ENCODE data around the gene B4GALNT2. TPM values are rescaled to one million over a fixed set of nuclear protein-coding genes. Genes with fewer than 3 reads are reported as not detected.

Gene B4GALNT2
- total and polyA plus RNA-seq, 2 of the 8 experiments (the other 6 are each of a cell fraction or from before 2014, with no cell fraction given) = not detected

GRCh38 chr17:49214676-49215360 lies 82.2 kb downstream of the B4GALNT2 start:
- Histone ChIP-seq H3K36me3 (ENCODE audit: control insufficient read depth in 2 of 4, insufficient read depth in 4 of 4, low read length in 3 of 4) (no peaks in the 10 kb centered on the region), H2BK20ac (ENCODE audit: low read length) (no peak overlapping the region), H3K4me2 (ENCODE audit: insufficient read depth in 1 of 2, low read depth in 2 of 2, low read length in 2 of 2) (no peak overlapping the region), H3K56ac (replicated peaks; ENCODE audit: insufficient read length, low read depth, low read length) (no peak overlapping the region), H3K18ac (ENCODE audit: extremely low read depth, low read length) (no peak overlapping the region), H3K23ac (ENCODE audit: insufficient read length) (no peak overlapping the region), H2AK5ac (ENCODE audit: low read depth, low read length) (no peak overlapping the region), H4K91ac (replicated peaks; ENCODE audit: insufficient read length, low read length) (no peak overlapping the region), H3K23me2 (ENCODE audit: low read depth, low read length) (no peaks in the 10 kb centered on the region), H3K27ac (ENCODE audit: low read depth, low read length) (no peak overlapping the region), H3K4me3 (ENCODE audit: extremely low read depth in 1 of 4, insufficient read depth in 2 of 4, low read depth in 3 of 4, low read length in 4 of 4) (no peak overlapping the region), H3K9me3 (ENCODE audit: insufficient read depth in 2 of 2, low read depth in 1 of 2, low read length in 1 of 2) (no peaks in the 10 kb centered on the region), H3K14ac (ENCODE audit: insufficient read length) (no peak overlapping the region), H3K79me1 (ENCODE audit: low read depth, low read length) (no peaks in the 10 kb centered on the region), H4K20me1 (replicated peaks in 1 of 2; ENCODE audit: control insufficient read depth in 1 of 2, insufficient read depth in 2 of 2, low read length in 2 of 2) (no peaks in the 10 kb centered on the region), H2BK120ac (replicated peaks; ENCODE audit: low read depth, low read length) (no peak overlapping the region), H3K4me1 (replicated peaks in 1 of 4; ENCODE audit: control insufficient read depth in 3 of 4, insufficient read depth in 4 of 4, low read length in 3 of 4) (peaks cover 2 to 19% (median 16%) of the 10 kb centered on the region in 4 experiments), H4K8ac (ENCODE audit: extremely low read depth, insufficient read depth, low read length) (no peak overlapping the region), H2AFZ (ENCODE audit: low read length) (no peak overlapping the region), H3K79me2 (ENCODE audit: control insufficient read depth in 1 of 2, insufficient read depth in 2 of 2, low read length in 2 of 2) (no peaks in the 10 kb centered on the region), H4K5ac (ENCODE audit: insufficient read length, low read depth, low read length) (no peak overlapping the region), H2BK12ac (ENCODE audit: low read depth, low read length) (no peak overlapping the region), H3K9ac (replicated peaks in 1 of 4; ENCODE audit: extremely low read depth in 1 of 4, low read depth in 3 of 4, low read length in 3 of 4) (no peak overlapping the region), H2BK5ac (ENCODE audit: low read depth, low read length) (no peak overlapping the region), H2BK15ac (ENCODE audit: low read length) (no peak overlapping the region), H3K27me3 (replicated peaks in 1 of 4; ENCODE audit: control insufficient read depth in 3 of 4, extremely low read depth in 1 of 4, insufficient read depth in 3 of 4, low read length in 3 of 4) (no peaks in the 10 kb centered on the region), H3K4ac (replicated peaks; ENCODE audit: insufficient read length, low read depth, low read length) (no peak overlapping the region)
- ChIA-PET CTCF (ENCODE audit: partially characterized antibody) (interaction anchor here (0.7 to 6.0 kb wide), 5 partner anchors 11 to 79 kb away, joined by 3 to 42 read pairs (median 4); no protein-coding TSS in a partner anchor), POLR2A (ENCODE audit: partially characterized antibody) (interaction anchor here (0.6 to 1.3 kb wide), 3 partner anchors 23 to 162 kb away, joined by 3 to 4 read pairs (median 3); no protein-coding TSS in a partner anchor)
- WGBS, 2 experiments (ENCODE audit: extremely low coverage in 1 of 2, insufficient coverage in 1 of 2, insufficient read length in 1 of 2, insufficient replicate concordance in 2 of 2, low coverage in 1 of 2, low lambda C conversion rate in 2 of 2, missing lambda C conversion rate in 1 of 2) = 82% methylated on average over 12 of the region's 12 CpGs; no CpG with 5 or more reads in 1 of the 2 experiments
- FAIRE-seq (no peak), DNase-seq (ENCODE audit: low read depth in 1 of 2, low spot score in 2 of 2) (no peak)
- TF ChIP-seq ASH2L (IDR thresholded peaks at IDR 0.05; ENCODE audit: low read length) (no peak), EZH2 (IDR thresholded peaks at IDR 0.05; ENCODE audit: low read depth, low read length, severe bottlenecking) (no peak), BCL11A (IDR thresholded peaks at IDR 0.05; ENCODE audit: low read depth in 2 of 2, low read length in 2 of 2) (no peak), TBP (IDR thresholded peaks at IDR 0.05; ENCODE audit: low read depth, low read length) (no peak), SP1 (IDR thresholded peaks at IDR 0.05; ENCODE audit: low read depth, low read length) (no peak), SIX5 (IDR thresholded peaks at IDR 0.05; ENCODE audit: low read depth, low read length) (no peak), SUZ12 (IDR thresholded peaks at IDR 0.05; ENCODE audit: low read length) (no peak)
- TF ChIP-seq, protein P1, sequence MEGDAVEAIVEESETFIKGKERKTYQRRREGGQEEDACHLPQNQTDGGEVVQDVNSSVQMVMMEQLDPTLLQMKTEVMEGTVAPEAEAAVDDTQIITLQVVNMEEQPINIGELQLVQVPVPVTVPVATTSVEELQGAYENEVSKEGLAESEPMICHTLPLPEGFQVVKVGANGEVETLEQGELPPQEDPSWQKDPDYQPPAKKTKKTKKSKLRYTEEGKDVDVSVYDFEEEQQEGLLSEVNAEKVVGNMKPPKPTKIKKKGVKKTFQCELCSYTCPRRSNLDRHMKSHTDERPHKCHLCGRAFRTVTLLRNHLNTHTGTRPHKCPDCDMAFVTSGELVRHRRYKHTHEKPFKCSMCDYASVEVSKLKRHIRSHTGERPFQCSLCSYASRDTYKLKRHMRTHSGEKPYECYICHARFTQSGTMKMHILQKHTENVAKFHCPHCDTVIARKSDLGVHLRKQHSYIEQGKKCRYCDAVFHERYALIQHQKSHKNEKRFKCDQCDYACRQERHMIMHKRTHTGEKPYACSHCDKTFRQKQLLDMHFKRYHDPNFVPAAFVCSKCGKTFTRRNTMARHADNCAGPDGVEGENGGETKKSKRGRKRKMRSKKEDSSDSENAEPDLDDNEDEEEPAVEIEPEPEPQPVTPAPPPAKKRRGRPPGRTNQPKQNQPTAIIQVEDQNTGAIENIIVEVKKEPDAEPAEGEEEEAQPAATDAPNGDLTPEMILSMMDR (IDR thresholded peaks at IDR 0.05; ENCODE audit: control extremely low read depth in 1 of 3, insufficient read depth in 1 of 3, low read depth in 1 of 3, low read length in 3 of 3) = no peak
- TF ChIP-seq, protein P2, sequence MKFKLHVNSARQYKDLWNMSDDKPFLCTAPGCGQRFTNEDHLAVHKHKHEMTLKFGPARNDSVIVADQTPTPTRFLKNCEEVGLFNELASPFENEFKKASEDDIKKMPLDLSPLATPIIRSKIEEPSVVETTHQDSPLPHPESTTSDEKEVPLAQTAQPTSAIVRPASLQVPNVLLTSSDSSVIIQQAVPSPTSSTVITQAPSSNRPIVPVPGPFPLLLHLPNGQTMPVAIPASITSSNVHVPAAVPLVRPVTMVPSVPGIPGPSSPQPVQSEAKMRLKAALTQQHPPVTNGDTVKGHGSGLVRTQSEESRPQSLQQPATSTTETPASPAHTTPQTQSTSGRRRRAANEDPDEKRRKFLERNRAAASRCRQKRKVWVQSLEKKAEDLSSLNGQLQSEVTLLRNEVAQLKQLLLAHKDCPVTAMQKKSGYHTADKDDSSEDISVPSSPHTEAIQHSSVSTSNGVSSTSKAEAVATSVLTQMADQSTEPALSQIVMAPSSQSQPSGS (IDR thresholded peaks at IDR 0.05; ENCODE audit: low read length) = no peak
